Measurements from ENCODE around the gene ARAP1. TPM values are rescaled to one million over a fixed set of nuclear protein-coding genes. Genes with fewer than 3 reads are reported as not detected.

The ARAP1 gene
- total and polyA plus RNA-seq, 2 of the 8 experiments (the other 6 are each of a cell fraction or from before 2014, with no cell fraction given): 25.7 to 61.6 TPM

DNA sequence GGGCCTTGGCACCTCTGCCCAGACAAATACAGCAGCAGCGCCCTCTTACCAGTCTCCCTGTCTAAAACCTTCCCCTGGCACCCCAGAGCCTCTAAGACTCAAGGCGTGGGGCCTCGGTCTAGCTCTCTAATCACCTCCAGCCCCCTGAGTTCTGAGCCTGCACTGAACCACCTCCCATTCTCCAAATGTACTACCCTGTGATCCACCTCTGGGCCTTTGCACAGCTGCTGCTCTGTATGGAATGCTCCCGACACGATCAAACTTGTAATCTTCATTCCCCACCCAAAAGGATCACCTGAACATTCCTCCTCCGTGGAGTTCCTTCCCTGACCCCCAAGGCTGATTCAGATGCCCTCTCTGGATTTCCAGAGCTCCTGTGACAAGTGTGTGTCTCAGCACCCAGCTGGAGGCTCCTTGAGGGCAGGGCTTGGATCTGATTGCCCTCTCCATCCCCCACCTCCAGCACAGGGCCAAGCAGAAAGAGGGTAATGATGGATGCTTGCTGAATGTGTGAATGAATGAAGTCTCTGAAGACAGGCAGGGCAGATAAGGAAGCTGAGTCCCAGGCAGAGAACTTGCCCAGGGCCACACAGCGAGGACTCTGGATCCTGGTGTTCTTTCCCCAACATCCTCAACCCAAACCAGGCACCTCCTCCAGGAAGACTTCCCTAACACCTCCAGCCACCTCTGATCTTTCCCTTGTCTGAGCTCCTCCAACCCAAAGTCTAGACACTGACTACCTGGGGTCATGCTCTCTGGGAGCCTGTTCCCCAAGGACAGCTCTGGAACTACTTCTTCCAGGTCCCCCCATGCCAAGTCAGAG lies 23.3 kb upstream of the ARAP1 start:
- no peak overlapping the region for H3K56ac ChIP-seq (replicated peaks; ENCODE audit: insufficient read length, low read depth, low read length)
- H3K4ac ChIP-seq (replicated peaks; ENCODE audit: insufficient read length, low read depth, low read length): no peak overlapping the region
- H3K23me2 ChIP-seq (ENCODE audit: low read depth, low read length): no peaks in the 10 kb centered on the region
- ChIA-PET CTCF (ENCODE audit: partially characterized antibody) (interaction anchor here (0.6 to 5.9 kb wide), 11 partner anchors 8 to 525 kb away, joined by 3 to 50 read pairs (median 3); partner anchors contain the start of gene STARD10), POLR2A (ENCODE audit: partially characterized antibody) (interaction anchor here (0.8 to 3.0 kb wide), 5 partner anchors 11 to 41 kb away, joined by 3 to 10 read pairs (median 4); no protein-coding TSS in a partner anchor)
- no peak overlapping the region for H2BK120ac ChIP-seq (replicated peaks; ENCODE audit: low read depth, low read length)
- H3K18ac ChIP-seq (ENCODE audit: extremely low read depth, low read length): no peak overlapping the region
- no peak overlapping the region for H2BK12ac ChIP-seq (ENCODE audit: low read depth, low read length)
- H3K27me3 ChIP-seq (replicated peaks in 1 of 4; ENCODE audit: control insufficient read depth in 3 of 4, extremely low read depth in 1 of 4, insufficient read depth in 3 of 4, low read length in 3 of 4): peaks cover 0 to 3% (median under 1%) of the 10 kb centered on the region in 4 experiments; a peak in 3 of 7 replicates
- H2AFZ ChIP-seq (ENCODE audit: low read length): no peak overlapping the region
- no peak overlapping the region for H3K4me3 ChIP-seq (ENCODE audit: extremely low read depth in 1 of 4, insufficient read depth in 2 of 4, low read depth in 3 of 4, low read length in 4 of 4)
- H4K91ac ChIP-seq (replicated peaks; ENCODE audit: insufficient read length, low read length): no peak overlapping the region
- no peak overlapping the region for H2BK5ac ChIP-seq (ENCODE audit: low read depth, low read length)
- H2BK20ac ChIP-seq (ENCODE audit: low read length): no peak overlapping the region
- H3K9me3 ChIP-seq (ENCODE audit: insufficient read depth in 2 of 2, low read depth in 1 of 2, low read length in 1 of 2): no peaks in the 10 kb centered on the region
- H3K4me2 ChIP-seq (ENCODE audit: insufficient read depth in 1 of 2, low read depth in 2 of 2, low read length in 2 of 2): no peak overlapping the region
- no peak overlapping the region for H3K9ac ChIP-seq (replicated peaks in 1 of 4; ENCODE audit: extremely low read depth in 1 of 4, low read depth in 3 of 4, low read length in 3 of 4)
- no peak for FAIRE-seq
- H3K4me1 ChIP-seq (replicated peaks in 1 of 4; ENCODE audit: control insufficient read depth in 3 of 4, insufficient read depth in 4 of 4, low read length in 3 of 4): peaks cover 0 to 5% (median 0%) of the 10 kb centered on the region in 4 experiments; a peak in 2 of 7 replicates
- no peak overlapping the region for H2BK15ac ChIP-seq (ENCODE audit: low read length)
- H4K8ac ChIP-seq (ENCODE audit: extremely low read depth, insufficient read depth, low read length): no peak overlapping the region
- no peaks in the 10 kb centered on the region for H3K79me2 ChIP-seq (ENCODE audit: control insufficient read depth in 1 of 2, insufficient read depth in 2 of 2, low read length in 2 of 2)
- H3K14ac ChIP-seq (ENCODE audit: insufficient read length): no peak overlapping the region
- peaks cover 0 to 3% of the 10 kb centered on the region in 2 experiments for H4K20me1 ChIP-seq (replicated peaks in 1 of 2; ENCODE audit: control insufficient read depth in 1 of 2, insufficient read depth in 2 of 2, low read length in 2 of 2)
- H3K23ac ChIP-seq (ENCODE audit: insufficient read length): no peak overlapping the region
- no peak for DNase-seq (ENCODE audit: low read depth in 1 of 2, low spot score in 2 of 2)
- 93% methylated on average over 7 of the region's 7 CpGs; no CpG with 5 or more reads in 1 of the 2 experiments for WGBS, 2 experiments (ENCODE audit: extremely low coverage in 1 of 2, insufficient coverage in 1 of 2, insufficient read length in 1 of 2, insufficient replicate concordance in 2 of 2, low coverage in 1 of 2, low lambda C conversion rate in 2 of 2, missing lambda C conversion rate in 1 of 2)
- H3K27ac ChIP-seq (ENCODE audit: low read depth, low read length): no peak overlapping the region
- H3K36me3 ChIP-seq (ENCODE audit: control insufficient read depth in 2 of 4, insufficient read depth in 4 of 4, low read length in 3 of 4): no peaks in the 10 kb centered on the region
- H2AK5ac ChIP-seq (ENCODE audit: low read depth, low read length): no peak overlapping the region
- peaks cover 7% of the 10 kb centered on the region for H3K79me1 ChIP-seq (ENCODE audit: low read depth, low read length)
- TF ChIP-seq NANOG (IDR thresholded peaks at IDR 0.05; ENCODE audit: insufficient read depth, low read depth, low read length, poor library complexity, severe bottlenecking): no peak
- TF ChIP-seq RBBP5 (IDR thresholded peaks at IDR 0.05; ENCODE audit: borderline replicate concordance, low read depth, low read length): no peak
- no peak overlapping the region for H4K5ac ChIP-seq (ENCODE audit: insufficient read length, low read depth, low read length)

Measured in H1 (cell line).